Upper lobe of left lung (tissue), 6 donors: ENCODE measurements around the gene HK3. TPM values are rescaled to one million over a fixed set of nuclear protein-coding genes. Genes with fewer than 3 reads are reported as not detected.
A peak's percentile ranks its signal among the peaks of the same experiment; 100 is the strongest.

Experiments
- ATAC-seq, 2 donors: fragments of 200-7000 bp; cut with Tn5 transposase; one replicate each; pipeline ENCODE4 v1.9.1; 2022; ENCODE audit warnings: mild to moderate bottlenecking in 2 of 2, moderate library complexity in 2 of 2; ENCODE audit not compliant: low FRiP score in 2 of 2
- DNase-seq, 2 donors: peaks; one replicate each; pipeline ENCODE4 v3.0.0-alpha.2; 2019 to 2020
- H3K27ac ChIP-seq, 4 donors: fragments of 200-600 bp; sonication (generic); one replicate each; pipeline ENCODE4 v1.5.1; 2016 to 2019
- H3K27me3 ChIP-seq, 4 donors: fragments of 200-600 bp; sonication (generic); one replicate each; pipeline ENCODE4 v1.5.1; 2017 to 2019
- H3K36me3 ChIP-seq, 4 donors: fragments of 200-600 bp; sonication (generic); one replicate each; pipeline ENCODE4 v1.5.1; 2016 to 2019
- H3K4me1 ChIP-seq, 4 donors: fragments of 200-600 bp; sonication (generic); one replicate each; pipeline ENCODE4 v1.5.1; 2018 to 2019
- H3K4me3 ChIP-seq, 4 donors: fragments of 200-600 bp; sonication (generic); one replicate each; pipeline ENCODE4 v1.5.1; 2017 to 2019; ENCODE audit warnings: mild to moderate bottlenecking in 2 of 4, moderate library complexity in 1 of 4
- H3K9me3 ChIP-seq, 4 donors: fragments of 200-600 bp; sonication (generic); one replicate each; pipeline ENCODE4 v1.5.1; 2018 to 2019
- CTCF ChIP-seq, 6 experiments: fragments of 450-650 bp in 4 of 6; fragments of 200-600 bp in 2 of 6; sonication (generic) in 2 of 6; IDR thresholded peaks; one replicate each; pipeline ENCODE4 v1.5.1; 2016 to 2019; ENCODE audit warnings: antibody characterized with exemption in 6 of 6
- EP300 ChIP-seq, 4 donors: sonication (generic); formaldehyde crosslinking; IDR thresholded peaks; one replicate each; pipeline ENCODE4 v1.5.1; 2017; ENCODE audit warnings: antibody characterized with exemption in 4 of 4, control low read depth in 2 of 4
- POLR2A ChIP-seq, 4 donors: fragments of 450-650 bp; IDR thresholded peaks; one replicate each; pipeline ENCODE4 v1.5.1; 2016 to 2017; ENCODE audit warnings: antibody characterized with exemption in 4 of 4, mild to moderate bottlenecking in 2 of 4
- POLR2AphosphoS5 ChIP-seq, 2 donors: sonication (generic); formaldehyde crosslinking; IDR thresholded peaks; one replicate each; pipeline ENCODE4 v1.5.1; 2017; ENCODE audit warnings: antibody characterized with exemption in 2 of 2
- WGBS, 2 donors: methylation state at CpG; one replicate each; pipeline ENCODE4 v1.1.5; 2017 to 2018; 5-methylcytosine and 5-hydroxymethylcytosine counted together
- total RNA-seq, 6 donors: library from RNA; depleted of rRNA in 4 of 6; stranded (reverse); fragments of >200 nt in 4 of 6; gene quantifications; one replicate each; pipeline versions ENCODE4 v1.1.0 to v1.2.1, GENCODE V29; 2016 to 2021
- donor health status: DM: no; HTN: no; CAD: no; lungs with moderate emphysema.
- donor health status: DM: no; HTN: yes; CAD: no; lungs with severe emphysema.

HK3 gene
- total RNA-seq, 6 donors from 2014 or later, result 16.0 to 106 (median 66.4) TPM

GRCh38 chr5:176900780-176901204 is 1.6 kb upstream of the HK3 start:
- ATAC-seq, result no peak
- TF ChIP-seq POLR2A (IDR thresholded peaks at IDR 0.05) (no peak), EP300 (IDR thresholded peaks at IDR 0.05) (no peak)
- no peak for DNase-seq
- H3K27me3 ChIP-seq, result no peaks in the 10 kb centered on the region
- peaks cover 26 to 51% (median 30%) of the 10 kb centered on the region in 4 donors for H3K4me1 ChIP-seq
- peak overlapping the region; percentile 41 to 83 (median 78) for H3K27ac ChIP-seq
- H3K4me3 ChIP-seq, result no peak overlapping the region
- no peaks in the 10 kb centered on the region for H3K9me3 ChIP-seq
- peaks cover 20 to 33% (median 28%) of the 10 kb centered on the region in 4 donors for H3K36me3 ChIP-seq
- WGBS, 2 donors, result 76 to 80% methylated on average over 5 to 7 of the region's 7 CpGs

- peak overlapping the region in 2 of 4 donors; percentile 6 to 45 for H3K4me3 ChIP-seq
- ATAC-seq, result no peak
- peaks cover 26 to 55% (median 30%) of the 10 kb centered on the region in 4 donors for H3K4me1 ChIP-seq
- 85 to 90% methylated on average over 3 to 4 of the region's 4 CpGs for WGBS, 2 donors
- TF ChIP-seq CTCF (IDR thresholded peaks at IDR 0.05) (no peak), EP300 (IDR thresholded peaks at IDR 0.05) (no peak), POLR2AphosphoS5 (IDR thresholded peaks at IDR 0.05) (no peak), POLR2A (IDR thresholded peaks at IDR 0.05) (no peak)
- no peak for DNase-seq
- H3K27me3 ChIP-seq, result no peaks in the 10 kb centered on the region
- H3K36me3 ChIP-seq, result peaks cover 13 to 26% (median 22%) of the 10 kb centered on the region in 4 donors
- H3K27ac ChIP-seq, result peak overlapping the region; percentile 41 to 83 (median 78)
- no peaks in the 10 kb centered on the region for H3K9me3 ChIP-seq
Measured at GRCh38 chr5:176899946-176900779, 1.0 kb upstream of the HK3 start.

GRCh38 chr5:176897263-176897662 is 1.9 kb downstream of the HK3 start:
- H3K36me3 ChIP-seq, result no peaks in the 10 kb centered on the region
- peak overlapping the region in 3 of 4 donors; percentile 32 to 83 (median 63) for H3K27ac ChIP-seq
- no peaks in the 10 kb centered on the region for H3K9me3 ChIP-seq
- H3K4me3 ChIP-seq, result peak overlapping the region in 2 of 4 donors; percentile 14 to 45
- no peaks in the 10 kb centered on the region for H3K27me3 ChIP-seq
- DNase-seq (peak in 1 of 2 donors; percentile 19), ATAC-seq (no peak)
- peaks cover 26 to 46% (median 31%) of the 10 kb centered on the region in 4 donors for H3K4me1 ChIP-seq
- no peak for TF ChIP-seq POLR2A (IDR thresholded peaks at IDR 0.05)
- no peak for TF ChIP-seq POLR2AphosphoS5 (IDR thresholded peaks at IDR 0.05)
- no peak for TF ChIP-seq EP300 (IDR thresholded peaks at IDR 0.05)
- no peak for TF ChIP-seq CTCF (IDR thresholded peaks at IDR 0.05)
- 66 to 71% methylated on average over 3 of the region's 3 CpGs for WGBS, 2 donors

- TF ChIP-seq POLR2AphosphoS5 (IDR thresholded peaks at IDR 0.05), result no peak
- no peak for TF ChIP-seq POLR2A (IDR thresholded peaks at IDR 0.05)
- TF ChIP-seq CTCF (IDR thresholded peaks at IDR 0.05), result no peak
- TF ChIP-seq EP300 (IDR thresholded peaks at IDR 0.05), result no peak
- no peak for ATAC-seq
Measured at GRCh38 chr5:176895831-176896230, 3.3 kb downstream of the HK3 start.

GRCh38 chr5:176894298-176894697 is 4.8 kb downstream of the HK3 start:
- TF ChIP-seq POLR2AphosphoS5 (IDR thresholded peaks at IDR 0.05), result no peak
- no peak for TF ChIP-seq CTCF (IDR thresholded peaks at IDR 0.05)
- TF ChIP-seq POLR2A (IDR thresholded peaks at IDR 0.05), result no peak
- no peak for TF ChIP-seq EP300 (IDR thresholded peaks at IDR 0.05)
- H3K4me3 ChIP-seq, result no peak overlapping the region
- H3K9me3 ChIP-seq, result no peaks in the 10 kb centered on the region
- 79 to 88% methylated on average over 6 of the region's 6 CpGs for WGBS, 2 donors
- ATAC-seq (no peak), DNase-seq (peak in 1 of 2 donors; percentile 16)
- peaks cover 8 to 21% (median 15%) of the 10 kb centered on the region in 4 donors for H3K4me1 ChIP-seq
- H3K27me3 ChIP-seq, result no peaks in the 10 kb centered on the region
- no peaks in the 10 kb centered on the region for H3K36me3 ChIP-seq
- peak overlapping the region in 2 of 4 donors; percentile 30 to 83 for H3K27ac ChIP-seq

More at GRCh38 chr5:176895831-176896230, 3.3 kb downstream of the HK3 start:
- WGBS, 2 donors, result 56 to 75% methylated on average over 1 to 4 of the region's 4 CpGs
- H3K4me3 ChIP-seq, result no peak overlapping the region
- peak overlapping the region; percentile 56 to 83 (median 60) for H3K27ac ChIP-seq
- H3K9me3 ChIP-seq, result no peaks in the 10 kb centered on the region
- DNase-seq, result no peak
- H3K4me1 ChIP-seq, result peaks cover 23 to 36% (median 31%) of the 10 kb centered on the region in 4 donors
- no peaks in the 10 kb centered on the region for H3K27me3 ChIP-seq
- no peaks in the 10 kb centered on the region for H3K36me3 ChIP-seq
